NCI-H345 (cell line): Measurements from ENCODE around the gene IZUMO4.
A peak's percentile ranks its signal among the peaks of the same experiment; 100 is the strongest.

Experiments used
- DNase-seq: peaks from one replicate; lab custom pipeline; 2025; lab: John Stamatoyannopoulos, UW

IZUMO4 gene

DNA sequence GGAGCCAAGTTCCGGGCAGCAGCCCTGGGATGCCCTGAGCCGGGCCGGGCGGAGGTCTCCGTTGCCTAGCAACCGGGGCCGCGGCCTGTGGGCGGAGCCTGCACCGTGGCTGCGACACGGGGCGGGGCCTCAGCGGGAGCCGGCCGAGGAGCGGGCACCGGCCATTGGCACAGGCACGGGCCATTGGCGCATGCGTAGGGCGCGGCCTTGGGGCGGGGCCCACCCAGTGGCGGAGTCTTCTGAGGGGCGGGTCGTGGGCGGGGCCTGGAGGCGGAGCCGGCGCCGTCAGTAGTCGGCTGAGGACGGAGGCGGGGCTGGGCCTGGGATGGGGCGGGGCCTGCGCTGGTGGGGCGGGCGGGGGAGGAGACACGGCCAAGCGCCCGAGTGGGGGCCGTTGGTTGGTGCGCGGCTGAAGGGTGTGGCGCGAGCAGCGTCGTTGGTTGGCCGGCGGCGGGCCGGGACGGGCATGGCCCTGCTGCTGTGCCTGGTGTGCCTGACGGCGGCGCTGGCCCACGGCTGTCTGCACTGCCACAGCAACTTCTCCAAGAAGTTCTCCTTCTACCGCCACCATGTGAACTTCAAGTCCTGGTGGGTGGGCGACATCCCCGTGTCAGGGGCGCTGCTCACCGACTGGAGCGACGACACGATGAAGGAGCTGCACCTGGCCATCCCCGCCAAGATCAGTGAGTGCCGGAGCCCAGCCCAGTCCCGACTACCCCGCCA is at the start of gene IZUMO4:
Gene IZUMO4, plus strand, starts transcription at position 436 of the 723 bp plus-strand sequence. Its CDS starts 31 bp downstream, at position 467.
- peak; percentile 97 for DNase-seq

- DNase-seq: no peak
Measured at GRCh38 chr19:2047076-2047448, 49.7 kb upstream of the IZUMO4 start.

- no peak for DNase-seq
Measured at GRCh38 chr19:2047449-2048103, 49.1 kb upstream of the IZUMO4 start.

DNA sequence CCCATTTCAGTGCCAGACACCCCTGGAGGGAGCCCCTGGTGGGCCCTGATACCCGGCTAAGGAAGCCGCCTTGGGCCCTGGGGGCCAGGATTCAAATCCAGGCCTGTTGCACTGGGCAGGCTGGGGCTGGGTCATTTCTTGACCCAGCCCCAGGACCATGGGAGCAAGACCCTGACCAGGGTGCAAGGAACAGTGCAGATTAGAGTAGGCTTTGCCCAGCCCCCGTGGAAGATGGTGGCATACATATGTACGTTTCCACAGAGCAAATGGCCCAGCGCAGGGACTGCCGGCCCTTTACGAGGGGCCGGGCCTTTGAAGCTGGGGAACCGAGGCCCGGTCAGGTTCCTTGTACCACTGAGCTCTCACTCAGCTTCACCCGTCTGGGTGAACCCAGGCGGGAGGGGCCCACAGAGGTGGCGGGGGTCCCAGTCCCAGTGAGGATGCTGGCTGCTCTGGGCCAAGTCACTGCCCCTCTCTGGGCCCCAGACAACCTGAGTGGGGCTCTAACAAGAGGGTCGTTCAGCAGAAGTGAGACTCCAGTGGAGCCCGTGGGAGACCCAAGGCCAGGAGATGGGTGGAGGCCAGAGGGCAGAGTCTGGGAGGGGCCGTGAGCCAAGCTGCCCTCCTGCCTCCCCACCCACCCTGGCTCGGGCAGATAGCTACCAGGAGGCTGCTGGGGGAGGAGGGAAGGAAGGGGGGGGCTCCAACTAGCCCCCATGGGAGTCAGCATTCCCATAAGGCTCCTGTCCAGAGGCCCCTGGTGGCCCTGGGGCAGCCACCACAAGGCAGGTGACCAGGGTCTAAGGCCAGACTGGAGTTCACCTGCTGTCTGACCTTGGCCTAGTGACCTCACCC is 48.4 kb upstream of the IZUMO4 start:
- DNase-seq: no peak

DNA sequence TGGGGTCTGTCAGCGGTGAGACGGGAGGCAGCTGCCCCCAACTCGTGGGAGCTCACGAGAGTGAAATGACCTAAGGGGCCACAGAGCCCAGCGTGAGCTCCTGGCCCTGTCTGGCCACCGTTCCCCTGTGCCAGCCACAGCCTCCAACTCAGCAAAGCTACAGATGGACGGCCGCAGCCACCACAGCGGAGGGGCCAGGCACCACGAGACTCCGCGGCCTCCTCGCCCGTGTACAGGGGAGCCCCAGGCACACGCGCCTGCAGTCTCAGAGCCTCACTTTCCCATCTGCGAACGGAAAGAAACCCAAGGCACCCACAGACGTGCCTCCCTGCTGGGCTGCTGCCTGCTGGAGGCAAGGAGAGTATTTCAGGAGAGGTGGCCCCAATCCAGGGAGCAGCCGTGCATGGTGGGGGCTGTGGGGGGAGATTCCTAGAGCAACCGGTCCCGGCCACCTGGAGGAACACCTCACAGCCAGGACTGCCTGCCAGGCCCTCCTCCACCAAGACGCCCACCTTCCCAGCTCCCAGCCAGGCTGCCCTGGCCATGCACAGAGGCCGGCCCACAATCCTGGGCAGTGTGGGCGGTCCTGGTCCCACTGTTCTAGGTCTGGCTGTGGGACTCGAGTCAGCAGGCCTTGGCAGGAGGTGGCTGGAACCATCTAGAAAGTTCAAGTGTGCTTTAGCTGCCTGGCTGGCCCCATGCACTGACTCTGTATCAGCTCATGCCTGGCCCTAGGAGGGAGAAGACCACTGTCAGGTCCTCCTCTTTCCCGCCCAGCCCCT is 47.6 kb upstream of the IZUMO4 start:
- peak; percentile 57 for DNase-seq

- DNase-seq: peak; percentile 71
Measured at GRCh38 chr19:2049741-2050348, 46.9 kb upstream of the IZUMO4 start.

DNA sequence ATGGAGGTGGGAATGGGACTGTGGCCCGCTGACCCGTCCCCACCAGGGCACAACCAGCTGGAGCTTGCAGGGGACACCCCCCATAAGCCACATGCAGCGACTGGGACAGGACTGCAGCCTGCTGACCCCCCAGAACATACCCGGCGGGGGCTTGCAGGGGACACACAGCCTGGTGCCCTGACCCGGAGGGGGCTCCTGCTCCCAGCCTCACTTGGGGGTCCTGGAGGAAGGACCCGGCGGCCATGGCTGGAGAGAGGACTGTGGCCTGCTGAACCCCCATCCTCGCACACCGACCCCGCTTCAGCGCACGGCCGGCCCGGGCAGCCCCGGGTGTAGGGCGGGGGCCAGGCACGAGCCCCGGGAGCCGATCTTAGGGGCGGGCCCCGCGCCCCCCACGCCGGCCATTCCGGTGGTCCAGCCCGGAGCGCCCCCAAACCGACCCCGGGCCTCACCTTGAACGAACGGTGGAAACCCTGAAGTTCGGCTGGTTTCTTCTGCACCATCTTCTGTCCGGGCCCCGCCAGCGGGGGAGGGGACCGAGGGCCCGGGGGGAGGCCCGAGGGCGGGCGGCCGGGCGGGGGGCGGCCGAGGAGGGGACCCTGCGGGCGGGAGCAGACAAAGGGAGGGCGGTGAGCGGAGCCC is 46.2 kb upstream of the IZUMO4 start:
- DNase-seq: no peak

- peak; percentile 90 for DNase-seq
Measured at GRCh38 chr19:2050991-2051772, 45.5 kb upstream of the IZUMO4 start, which contains the start of gene MKNK2. TSS of gene MKNK2 (minus strand) at chr19:2051244. CDS start at chr19:2050851, 393 bp downstream.

- DNase-seq: no peak
Measured at GRCh38 chr19:2051773-2052704, 44.7 kb upstream of the IZUMO4 start.

DNA sequence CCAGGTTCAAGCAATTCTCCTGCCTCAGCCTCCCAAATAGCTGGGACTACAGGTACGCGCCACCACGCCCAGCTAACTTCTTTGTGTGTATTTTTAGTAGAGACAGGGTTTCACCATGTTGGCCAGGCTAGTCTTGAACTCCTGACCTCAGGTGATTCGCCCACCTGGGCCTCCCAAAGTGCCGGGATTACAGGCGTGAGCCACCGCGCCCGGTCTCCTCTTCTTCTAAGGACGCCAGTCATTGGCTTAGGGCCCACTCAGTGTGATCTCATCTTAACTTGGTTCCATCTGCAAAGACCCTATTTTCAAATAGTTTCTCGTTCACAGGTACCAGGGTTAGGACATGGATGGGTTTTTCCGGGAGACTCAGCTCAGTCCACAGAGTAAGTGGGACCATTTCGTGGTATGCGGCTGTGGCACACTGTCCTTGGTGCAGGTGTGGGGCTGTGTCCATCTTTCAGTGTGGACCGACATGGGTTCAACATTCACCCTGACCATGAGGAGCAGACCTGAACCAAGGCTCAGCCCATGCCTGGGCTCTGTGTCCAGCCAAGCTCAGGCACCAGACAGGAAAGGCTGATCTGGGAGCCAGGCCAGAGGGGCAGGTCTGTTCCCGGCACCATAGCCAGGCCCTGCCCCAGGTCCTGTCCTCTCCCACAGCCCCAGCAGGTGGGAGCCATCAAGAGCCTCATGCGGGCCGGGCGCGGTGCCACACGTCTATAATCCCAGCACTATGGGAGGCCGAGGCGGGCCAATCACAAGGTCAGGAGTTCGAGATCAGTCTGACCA is 42.9 kb upstream of the IZUMO4 start:
- DNase-seq: no peak

- DNase-seq: no peak
Measured at GRCh38 chr19:2054763-2055162, 42.0 kb upstream of the IZUMO4 start.

DNA sequence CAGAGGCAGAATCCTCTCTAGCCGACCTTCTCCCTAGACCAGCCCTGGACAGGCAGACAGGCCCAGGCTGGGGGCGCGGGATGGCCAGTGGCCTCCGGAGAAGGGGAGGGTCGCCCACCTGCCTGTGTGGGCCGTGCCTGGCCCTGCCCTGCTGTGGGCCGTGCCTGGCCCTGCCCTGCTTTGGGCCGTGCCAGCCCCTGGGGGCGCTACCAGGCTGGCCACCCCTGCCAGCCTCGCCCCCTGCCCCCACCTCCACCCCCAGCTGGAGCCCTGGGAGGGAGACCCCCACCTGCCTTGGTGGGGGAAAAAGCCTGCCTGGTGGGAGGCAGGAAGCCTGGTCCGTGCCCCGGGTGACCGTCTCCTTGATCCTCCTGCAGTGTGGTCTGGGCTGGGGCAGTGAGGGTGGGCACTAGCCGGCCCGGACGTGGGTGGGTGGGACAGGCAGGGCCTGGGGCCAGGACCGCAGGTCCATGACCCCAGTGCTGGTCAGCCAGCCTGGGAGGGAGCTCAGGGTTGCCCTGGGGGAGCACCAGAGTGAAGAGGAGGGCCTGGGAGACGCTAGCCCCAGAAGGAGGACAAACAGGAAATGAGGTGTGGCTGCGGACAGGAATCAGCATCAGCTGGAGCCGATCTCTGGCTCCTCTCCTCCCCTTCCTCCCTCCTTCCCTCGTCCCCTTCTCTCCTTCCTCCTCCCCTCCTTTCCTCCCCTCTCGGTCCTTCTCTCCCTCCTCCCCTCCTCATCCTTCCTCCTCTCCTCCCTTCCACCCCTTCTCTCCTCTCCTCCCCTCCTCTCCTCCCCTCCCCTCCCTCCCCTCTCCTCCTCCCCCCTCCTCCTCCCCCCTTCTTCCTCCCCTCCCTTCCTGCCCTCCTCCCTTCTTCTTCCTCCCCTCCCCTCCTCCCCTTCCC is 40.5 kb upstream of the IZUMO4 start:
- DNase-seq: no peak

- DNase-seq: no peak
Measured at GRCh38 chr19:2056837-2057192, 39.9 kb upstream of the IZUMO4 start.

DNA sequence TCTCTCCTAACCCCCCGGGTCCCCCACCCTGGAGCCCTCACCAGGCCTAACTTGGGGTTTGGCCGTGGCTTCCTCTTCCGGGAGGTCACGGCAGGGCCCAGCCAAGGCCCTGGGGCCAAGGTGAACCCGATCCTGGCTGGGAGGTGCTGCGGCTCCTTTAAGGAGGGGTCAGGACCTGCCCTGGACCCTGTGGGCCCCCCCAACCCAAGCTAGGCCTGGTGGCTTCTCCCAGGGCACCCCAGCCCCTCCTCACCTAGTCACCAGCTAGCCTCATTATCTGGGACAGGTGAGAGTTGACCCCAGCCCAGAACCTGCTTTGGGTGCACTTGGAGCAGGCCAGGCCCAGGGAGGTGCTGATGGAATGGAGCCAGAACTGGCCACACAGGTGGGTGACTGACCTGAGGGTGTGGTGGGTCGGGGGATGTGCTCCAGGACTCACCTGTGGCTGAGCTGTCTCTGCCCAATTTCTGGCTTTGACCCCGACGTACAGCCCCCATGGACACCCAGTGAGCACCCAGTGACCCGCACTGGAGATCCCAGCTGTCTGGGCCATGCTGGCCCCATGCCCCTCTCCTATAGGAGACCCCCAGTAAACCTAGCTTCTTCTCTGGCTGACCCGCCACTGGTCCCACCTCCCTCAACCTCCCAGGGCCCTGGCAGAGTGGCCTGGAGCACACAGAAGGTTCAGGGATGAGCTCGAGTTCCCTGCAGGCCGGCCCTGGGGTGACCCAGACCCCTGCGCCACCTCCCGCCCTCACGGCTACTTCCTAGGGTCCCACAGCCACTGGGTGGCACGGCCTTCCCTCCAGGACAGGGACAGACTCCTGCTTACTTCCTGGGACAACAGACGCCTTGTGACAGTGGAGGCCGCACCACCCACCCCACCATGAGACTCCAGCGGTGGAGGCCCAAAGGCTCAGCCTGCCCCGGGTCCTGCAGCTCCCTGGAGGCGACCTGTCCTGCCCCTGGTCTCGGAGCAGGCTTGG is 38.9 kb upstream of the IZUMO4 start:
- no peak for DNase-seq

DNA sequence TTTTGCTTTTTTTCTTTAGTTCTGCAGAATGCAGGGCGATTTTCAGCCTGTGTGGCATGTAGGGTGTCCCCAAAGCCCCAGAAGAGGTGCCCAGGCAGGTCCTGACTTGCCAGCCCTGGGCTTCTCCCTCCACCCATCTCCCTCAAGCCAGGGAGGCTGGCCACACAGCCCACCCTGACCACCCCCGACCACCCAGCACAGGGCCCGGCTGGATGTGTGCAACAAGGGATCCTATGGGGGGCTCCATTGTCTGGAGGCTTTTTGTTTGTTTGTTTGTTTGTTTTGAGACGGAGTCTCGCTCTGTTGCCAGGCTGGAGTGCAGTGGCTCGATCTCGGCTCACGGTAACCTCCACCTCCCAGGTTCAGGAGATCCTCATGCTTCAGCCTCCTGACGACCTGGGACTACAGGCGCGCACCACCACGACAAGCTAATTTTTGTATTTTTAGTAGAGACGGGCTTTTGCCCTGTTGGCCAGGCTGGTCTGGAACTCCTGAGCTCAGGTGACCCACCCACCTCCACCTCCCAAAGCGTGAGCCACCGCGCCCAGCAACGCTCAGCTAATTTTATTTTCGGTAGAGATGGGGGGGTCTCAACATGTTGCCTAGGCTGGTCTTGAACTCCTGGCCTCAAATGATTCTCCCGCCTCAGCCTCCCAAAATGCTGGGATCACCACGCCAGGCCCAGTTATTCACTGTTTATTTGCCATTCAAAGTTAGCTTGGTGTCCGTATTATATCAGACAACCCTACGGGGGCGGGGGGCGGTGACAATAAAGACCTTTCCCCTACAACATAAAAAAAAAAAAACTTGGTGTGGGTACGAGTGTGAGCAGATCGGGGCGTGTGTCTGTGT is 37.9 kb upstream of the IZUMO4 start:
- no peak for DNase-seq
